Stimulated activated CD4-positive, alpha-beta T cell treated with anti-CD3 and anti-CD28 coated beads, TNF-alpha, amount 100 ng/mL, for 24 hours (primary cell): ENCODE results near the gene FBXL19.

ENCODE experiments used
- DNase-seq, 3 experiments: peaks; one replicate each; pipeline ENCODE4 v3.0.0-alpha.2; 2020; ENCODE audit warnings: low read depth in 3 of 3

The FBXL19 gene

DNA sequence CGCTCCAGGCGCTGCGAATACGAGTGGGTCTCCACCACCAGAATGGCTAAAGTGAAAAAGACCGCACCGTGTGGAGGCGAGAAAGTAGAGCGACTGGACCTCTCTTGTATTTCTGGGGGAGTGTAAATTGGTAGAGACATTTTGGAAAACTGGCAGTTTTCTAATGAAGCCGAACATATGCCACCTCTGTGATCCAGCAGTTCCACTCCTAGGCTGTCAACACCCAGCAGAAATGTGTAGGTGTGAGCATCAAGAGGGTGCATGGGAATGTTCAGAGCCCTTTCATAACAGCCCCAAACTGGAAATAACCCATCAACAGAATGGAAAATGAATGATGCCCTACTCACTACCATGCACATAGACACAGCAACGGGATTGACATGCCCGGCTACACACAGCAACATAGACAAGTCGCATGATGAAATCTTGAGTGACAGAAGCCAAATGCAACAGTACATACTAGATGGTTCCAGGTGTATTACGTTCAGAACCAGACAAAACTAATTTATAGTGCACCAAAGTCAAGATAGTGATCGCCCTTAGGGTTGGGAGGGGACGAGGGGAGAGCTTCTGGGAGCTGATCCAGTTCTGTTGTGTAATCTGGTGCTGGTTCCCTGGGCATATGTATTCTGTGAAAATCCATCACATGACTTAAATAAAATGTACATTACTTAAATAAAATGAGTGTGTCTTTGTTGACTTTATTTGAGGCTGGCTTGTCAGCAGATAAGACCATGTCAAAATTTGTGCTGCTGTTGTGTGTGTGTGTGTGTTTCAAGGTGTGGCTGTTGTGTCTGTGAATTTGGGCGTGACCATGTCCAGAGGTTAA is 28.6 kb upstream of the FBXL19 start:
- no peak for DNase-seq

DNA sequence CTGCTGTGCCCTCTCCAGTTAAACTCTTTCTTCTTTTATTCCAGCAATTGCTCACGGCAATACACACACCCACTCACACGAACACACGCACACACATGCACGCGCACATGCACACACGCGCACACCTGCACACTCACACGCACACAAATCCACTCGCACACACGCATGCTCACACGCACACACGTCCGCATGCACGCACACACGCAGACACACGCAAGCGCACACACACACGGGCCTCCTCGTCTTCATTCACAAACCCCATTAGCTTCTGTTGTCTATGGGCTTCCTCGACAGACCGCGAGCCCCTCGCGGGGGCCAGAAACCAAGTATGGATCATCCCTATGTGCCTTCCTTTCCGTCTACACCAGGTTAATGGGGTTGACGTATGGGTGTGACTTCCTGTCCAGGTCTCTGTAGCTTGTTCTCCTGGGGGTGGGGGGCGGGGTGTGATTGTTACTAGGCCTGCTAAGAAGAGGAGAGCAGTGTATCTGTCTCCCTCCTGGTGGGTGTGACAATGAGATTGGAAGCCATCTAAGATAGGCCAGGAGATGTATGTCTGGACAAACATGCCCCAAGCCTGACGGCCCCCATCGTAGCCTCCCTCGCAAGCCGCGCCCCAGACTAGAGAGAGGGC is 27.6 kb upstream of the FBXL19 start:
- DNase-seq: no peak

- DNase-seq: peak in 1 of 3 experiments; percentile 24
These were observed 27.0 kb upstream of the FBXL19 start, which contains the start of gene CTF1 for GRCh38 chr16:30896261-30896888. Gene CTF1, plus strand, starts transcription at chr16:30896614. Its CDS starts 30 bp downstream, at chr16:30896644.

GRCh38 chr16:30896889-30897733 is 26.3 kb upstream of the FBXL19 start:
- peak; percentile 66 to 82 (median 67) for DNase-seq

- DNase-seq: no peak
These were observed 23.6 kb upstream of the FBXL19 start for GRCh38 chr16:30899794-30900193.

DNA sequence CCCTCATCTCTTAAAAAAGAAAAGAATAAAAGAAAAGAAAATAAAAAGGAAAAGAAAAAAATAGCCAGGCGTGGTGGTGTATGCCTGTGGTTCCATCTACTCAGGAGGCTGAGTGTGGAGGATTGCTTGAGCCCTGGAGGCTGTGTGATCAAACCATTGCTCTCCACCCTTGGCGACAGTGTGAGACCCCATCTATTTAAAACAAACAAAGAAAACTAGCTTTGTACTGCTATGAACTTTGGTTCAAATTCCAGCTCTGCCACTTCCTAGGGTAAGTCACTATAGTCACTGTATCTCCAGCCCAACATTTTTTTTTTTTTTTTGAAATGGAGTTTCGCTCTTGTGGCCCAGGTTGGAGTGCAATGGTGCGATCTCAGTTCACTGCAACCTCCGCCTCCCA is 22.8 kb upstream of the FBXL19 start:
- no peak for DNase-seq

DNA sequence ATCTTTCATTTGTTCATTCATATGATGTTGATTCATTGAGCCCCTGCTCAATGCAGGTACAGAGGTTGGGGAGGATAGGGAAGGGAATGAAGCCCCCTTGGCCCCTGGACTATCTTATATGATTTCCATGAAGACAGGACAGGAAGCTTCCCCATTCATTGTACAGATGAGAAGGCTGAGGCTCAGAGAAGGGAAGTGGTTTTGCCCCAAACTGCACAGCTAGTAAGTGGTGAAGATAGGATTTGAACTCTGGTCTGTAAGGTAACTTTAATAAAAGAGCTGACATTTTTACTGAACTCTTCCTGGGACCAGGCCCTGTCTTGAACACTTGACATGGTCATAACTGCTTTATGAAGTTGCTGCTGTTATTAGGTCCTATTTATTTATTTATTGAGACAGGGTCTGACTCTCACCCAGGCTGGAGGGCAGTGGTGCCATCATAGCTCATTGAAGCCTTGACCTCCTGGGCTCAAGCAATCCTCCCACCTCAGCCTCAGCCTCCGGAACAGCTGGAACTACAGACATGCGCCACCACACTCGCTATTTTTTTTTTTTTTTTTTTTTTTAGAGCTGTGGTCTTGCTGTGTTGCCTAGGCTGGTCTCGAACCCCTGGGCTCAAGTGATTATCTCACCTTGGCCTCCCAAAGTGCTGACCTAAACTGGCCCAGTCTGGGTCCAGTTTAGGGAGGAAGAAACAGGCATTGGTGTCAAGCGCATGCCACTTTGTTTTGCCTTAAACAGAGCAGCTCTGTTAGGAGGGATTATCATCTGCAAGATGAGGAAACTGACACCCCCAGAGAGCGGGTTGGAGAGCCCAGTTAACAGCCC is 22.0 kb upstream of the FBXL19 start:
- no peak for DNase-seq

DNA sequence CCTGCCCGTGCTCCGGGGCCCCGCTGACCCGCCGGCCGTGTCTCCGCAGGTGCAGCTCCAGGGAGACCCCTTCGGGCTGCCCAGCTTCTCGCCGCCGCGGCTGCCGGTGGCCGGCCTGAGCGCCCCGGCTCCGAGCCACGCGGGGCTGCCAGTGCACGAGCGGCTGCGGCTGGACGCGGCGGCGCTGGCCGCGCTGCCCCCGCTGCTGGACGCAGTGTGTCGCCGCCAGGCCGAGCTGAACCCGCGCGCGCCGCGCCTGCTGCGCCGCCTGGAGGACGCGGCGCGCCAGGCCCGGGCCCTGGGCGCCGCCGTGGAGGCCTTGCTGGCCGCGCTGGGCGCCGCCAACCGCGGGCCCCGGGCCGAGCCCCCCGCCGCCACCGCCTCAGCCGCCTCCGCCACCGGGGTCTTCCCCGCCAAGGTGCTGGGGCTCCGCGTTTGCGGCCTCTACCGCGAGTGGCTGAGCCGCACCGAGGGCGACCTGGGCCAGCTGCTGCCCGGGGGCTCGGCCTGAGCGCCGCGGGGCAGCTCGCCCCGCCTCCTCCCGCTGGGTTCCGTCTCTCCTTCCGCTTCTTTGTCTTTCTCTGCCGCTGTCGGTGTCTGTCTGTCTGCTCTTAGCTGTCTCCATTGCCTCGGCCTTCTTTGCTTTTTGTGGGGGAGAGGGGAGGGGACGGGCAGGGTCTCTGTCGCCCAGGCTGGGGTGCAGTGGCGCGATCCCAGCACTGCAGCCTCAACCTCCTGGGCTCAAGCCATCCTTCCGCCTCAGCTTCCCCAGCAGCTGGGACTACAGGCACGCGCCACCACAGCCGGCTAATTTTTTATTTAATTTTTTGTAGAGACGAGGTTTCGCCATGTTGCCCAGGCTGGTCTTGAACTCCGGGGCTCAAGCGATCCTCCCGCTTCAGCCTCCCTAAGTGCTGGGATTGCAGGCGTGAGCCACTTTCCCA is 21.1 kb upstream of the FBXL19 start:
- peak in 1 of 3 experiments; percentile 50 for DNase-seq

DNA sequence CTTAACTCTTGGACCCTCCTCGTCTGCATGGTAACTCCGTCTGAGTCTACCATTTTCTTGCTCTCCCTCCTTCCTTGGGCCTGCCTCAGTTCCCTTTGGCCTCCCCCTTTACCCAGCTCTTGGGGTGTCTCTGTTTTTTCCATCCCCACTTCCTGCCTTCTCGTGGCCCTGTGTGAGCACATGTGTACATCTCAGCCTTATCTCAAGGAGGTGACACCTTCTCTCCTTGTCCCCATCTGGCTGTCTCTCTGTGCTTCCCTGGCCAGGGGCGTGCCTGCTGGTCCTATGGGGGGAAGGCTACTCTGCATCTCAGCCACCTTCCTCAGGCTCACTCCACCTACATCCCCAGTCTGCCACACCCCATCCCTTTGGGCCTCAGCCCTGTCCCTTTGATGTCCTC is 20.4 kb upstream of the FBXL19 start:
- no peak for DNase-seq

DNA sequence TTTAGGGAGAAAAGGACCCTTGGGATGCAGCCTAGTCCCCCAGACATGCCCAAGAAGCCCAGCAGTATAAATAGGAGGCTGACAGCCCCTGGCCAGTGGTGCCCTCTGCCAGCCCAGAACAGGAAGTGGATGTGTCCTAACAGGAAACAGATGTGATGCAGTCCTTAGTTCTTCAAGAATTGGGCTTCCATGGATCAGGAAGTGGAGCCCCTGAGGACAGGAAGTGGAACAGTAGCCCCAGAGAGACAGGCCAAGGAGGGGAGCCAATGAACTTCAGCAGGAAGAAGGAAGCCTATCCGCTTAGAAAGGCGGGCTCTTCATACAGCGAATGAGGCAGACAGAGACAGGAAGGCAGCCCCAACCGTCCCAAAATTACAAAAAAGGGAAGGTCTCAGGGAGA is 19.8 kb upstream of the FBXL19 start:
- no peak for DNase-seq

GRCh38 chr16:30904114-30904780 is 19.1 kb upstream of the FBXL19 start:
- DNase-seq: no peak

DNA sequence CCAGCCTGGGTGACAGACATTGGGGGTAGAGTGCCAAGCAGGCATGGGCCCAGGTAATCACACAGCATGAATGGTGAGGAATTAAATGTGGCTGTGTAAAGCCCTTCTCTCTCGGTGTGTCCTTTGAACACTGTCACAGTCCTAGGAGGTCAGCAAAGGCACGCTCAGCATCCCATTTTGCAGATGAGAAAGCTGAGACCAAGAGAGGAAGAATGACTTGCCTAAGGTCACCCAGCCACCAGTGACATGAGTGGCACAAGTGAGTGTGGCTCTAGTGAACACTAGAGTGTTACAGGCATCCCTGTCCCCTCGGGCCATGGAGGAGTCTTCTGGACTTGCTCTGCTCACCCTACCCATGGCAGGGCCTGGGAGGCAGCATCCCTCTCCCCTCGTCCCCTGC is 16.3 kb upstream of the FBXL19 start:
- DNase-seq: no peak

GRCh38 chr16:30910427-30911029 is 12.8 kb upstream of the FBXL19 start:
- no peak for DNase-seq

DNA sequence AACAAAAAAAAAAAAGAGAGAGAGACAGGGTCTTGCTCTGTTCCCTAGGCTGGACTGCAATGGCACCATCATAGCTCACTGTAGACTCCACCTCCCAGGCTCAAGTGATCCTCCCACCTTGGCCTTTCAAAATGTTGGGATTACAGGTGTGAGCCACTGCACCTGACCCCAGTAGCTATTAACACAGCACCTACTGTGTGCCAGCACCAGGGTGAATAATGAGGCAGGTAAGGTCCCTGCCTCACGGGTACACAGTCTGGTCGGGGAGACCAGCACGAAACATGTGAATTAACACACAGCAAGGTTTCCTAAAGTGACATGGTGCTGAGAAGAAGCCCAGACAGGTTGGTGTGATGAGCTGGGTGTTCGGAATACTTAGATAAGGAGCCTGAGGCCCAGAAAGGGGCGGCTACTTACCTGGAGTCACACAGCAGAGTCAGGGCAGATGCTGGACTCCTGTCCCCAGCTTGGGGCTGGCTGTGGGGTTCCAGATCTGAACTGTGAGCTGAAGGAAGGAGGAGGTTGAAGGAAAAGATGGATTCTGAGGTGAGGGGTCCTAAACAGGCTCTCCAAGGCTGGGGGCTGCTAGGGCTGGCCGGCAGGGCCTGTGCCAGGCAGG is 10.5 kb upstream of the FBXL19 start:
- no peak for DNase-seq

GRCh38 chr16:30914830-30915229 is 8.5 kb upstream of the FBXL19 start:
- DNase-seq: no peak

- DNase-seq: no peak
These were observed 4.8 kb upstream of the FBXL19 start for GRCh38 chr16:30918614-30919013.

GRCh38 chr16:30920891-30921290 is 2.5 kb upstream of the FBXL19 start:
- DNase-seq: no peak

DNA sequence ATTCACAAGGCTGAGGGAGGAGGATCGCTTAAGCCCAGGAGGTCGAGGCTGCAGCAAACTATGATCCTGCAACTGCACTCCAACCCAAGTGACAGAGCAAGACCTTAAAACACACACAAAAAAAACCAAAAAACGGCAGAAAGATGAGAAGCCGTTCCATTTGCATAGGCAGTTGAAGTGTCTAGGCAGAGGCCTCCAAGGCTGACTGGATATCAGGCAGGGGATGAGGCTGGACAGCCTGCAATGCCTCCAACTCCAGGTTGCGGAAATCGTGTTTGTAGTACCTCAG is 2.0 kb upstream of the FBXL19 start:
- no peak for DNase-seq
